ENCODE data around the gene PDE3A.
"Not testable (repeated sequence)": the region's sequence is repeated elsewhere in the genome, so short reads cannot be mapped to it uniquely, and the experiment has no call there.

Gene PDE3A

GRCh38 chr12:20374795-20375194, 6.5 kb downstream of the PDE3A start:
- no peak for DNase-seq (ENCODE audit: low read depth in 2 of 2)

- no peak for DNase-seq (ENCODE audit: low read depth in 2 of 2)
Measured at GRCh38 chr12:20375560-20375959, 7.2 kb downstream of the PDE3A start.

GRCh38 chr12:20376984-20377383, 8.6 kb downstream of the PDE3A start:
- DNase-seq (ENCODE audit: low read depth in 2 of 2) = no peak

- DNase-seq (ENCODE audit: low read depth in 2 of 2) = no peak
Measured at GRCh38 chr12:20377750-20378149, 9.4 kb downstream of the PDE3A start.

GRCh38 chr12:20382117-20382516, 13.8 kb downstream of the PDE3A start:
- no peak for DNase-seq (ENCODE audit: low read depth in 2 of 2)

- no peak for DNase-seq (ENCODE audit: low read depth in 2 of 2)
Measured at GRCh38 chr12:20383612-20384011, 15.3 kb downstream of the PDE3A start.

GRCh38 chr12:20384836-20385235, 16.5 kb downstream of the PDE3A start:
- not testable (repeated sequence) for DNase-seq (ENCODE audit: low read depth in 2 of 2)

- DNase-seq (ENCODE audit: low read depth in 2 of 2) = no peak
Measured at GRCh38 chr12:20390846-20391245, 22.5 kb downstream of the PDE3A start.

GRCh38 chr12:20392339-20392738, 24.0 kb downstream of the PDE3A start:
- no peak for DNase-seq (ENCODE audit: low read depth in 2 of 2)

GRCh38 chr12:20393707-20394106, 25.4 kb downstream of the PDE3A start:
- no peak for DNase-seq (ENCODE audit: low read depth in 2 of 2)

- DNase-seq (ENCODE audit: low read depth in 2 of 2) = no peak
Measured at GRCh38 chr12:20395791-20396550, 27.6 kb downstream of the PDE3A start.

GRCh38 chr12:20398686-20399085, 30.3 kb downstream of the PDE3A start:
- no peak for DNase-seq (ENCODE audit: low read depth in 2 of 2)

- DNase-seq (ENCODE audit: low read depth in 2 of 2) = no peak
Measured at GRCh38 chr12:20400003-20400402, 31.7 kb downstream of the PDE3A start.

GRCh38 chr12:20403230-20403629, 34.9 kb downstream of the PDE3A start:
- no peak for DNase-seq (ENCODE audit: low read depth in 2 of 2)

GRCh38 chr12:20404576-20405346, 36.4 kb downstream of the PDE3A start:
- no peak for DNase-seq (ENCODE audit: low read depth in 2 of 2)

- no peak for DNase-seq (ENCODE audit: low read depth in 2 of 2)
Measured at GRCh38 chr12:20409607-20410377, 41.5 kb downstream of the PDE3A start.

GRCh38 chr12:20410734-20411133, 42.4 kb downstream of the PDE3A start:
- no peak for DNase-seq (ENCODE audit: low read depth in 2 of 2)

- no peak for DNase-seq (ENCODE audit: low read depth in 2 of 2)
Measured at GRCh38 chr12:20411345-20411744, 43.0 kb downstream of the PDE3A start.

- DNase-seq (ENCODE audit: low read depth in 2 of 2) = no peak
Measured at GRCh38 chr12:20415028-20415427, 46.7 kb downstream of the PDE3A start.

GRCh38 chr12:20415641-20416040, 47.3 kb downstream of the PDE3A start:
- DNase-seq (ENCODE audit: low read depth in 2 of 2) = no peak

- DNase-seq (ENCODE audit: low read depth in 2 of 2) = no peak
Measured at GRCh38 chr12:20420557-20420956, 52.2 kb downstream of the PDE3A start.

GRCh38 chr12:20421421-20421820, 53.1 kb downstream of the PDE3A start:
- no peak for DNase-seq (ENCODE audit: low read depth in 2 of 2)
